AG08396 (cell line): ENCODE data around the gene TMEM167B.
"Not testable (repeated sequence)": the region's sequence is repeated elsewhere in the genome, so short reads cannot be mapped to it uniquely, and the experiment has no call there.

Source experiments
- DNase-seq: peaks from one replicate; pipeline ENCODE4 v3.0.0; 2012; ENCODE audit warnings: low spot score, mixed read lengths

Gene TMEM167B

DNA sequence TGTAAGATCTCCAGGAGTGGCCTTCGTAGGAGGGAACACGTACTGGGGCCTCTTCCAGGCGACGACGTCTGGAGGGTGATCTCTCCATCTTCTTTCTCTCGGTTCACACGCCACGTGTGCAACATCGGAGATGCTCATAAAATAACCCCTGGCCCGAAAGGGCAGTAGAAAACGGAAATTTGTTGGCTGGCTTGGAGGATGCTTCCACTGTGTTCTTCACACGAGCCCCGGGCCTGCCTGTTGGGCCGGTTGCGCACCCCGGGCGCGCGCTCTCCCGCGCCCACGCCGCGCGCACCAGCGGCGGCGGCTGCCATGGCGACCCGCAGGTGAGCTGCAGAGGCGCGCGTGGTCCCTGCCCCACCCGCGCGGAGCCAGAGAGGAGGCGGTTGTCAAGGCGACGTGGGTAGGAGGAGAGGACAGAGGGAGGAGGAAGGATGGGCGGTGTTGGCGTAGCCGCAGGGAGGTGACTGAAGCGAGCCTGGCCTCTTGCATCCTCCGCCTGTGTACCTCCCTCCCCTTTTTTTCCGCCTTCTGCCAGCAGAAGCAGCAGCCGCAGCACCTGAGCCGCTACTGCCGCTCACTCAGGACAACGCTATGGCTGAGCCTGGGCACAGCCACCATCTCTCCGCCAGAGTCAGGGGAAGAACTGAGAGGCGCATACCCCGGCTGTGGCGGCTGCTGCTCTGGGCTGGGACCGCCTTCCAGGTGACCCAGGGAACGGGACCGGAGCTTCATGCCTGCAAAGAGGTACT is 23.2 kb downstream of the TMEM167B start, which contains the start of gene ELAPOR1:
ELAPOR1 (plus strand) TSS at position 526 of the 752 bp plus-strand sequence; CDS start at position 595, 69 bp downstream.
- DNase-seq: no peak

DNA sequence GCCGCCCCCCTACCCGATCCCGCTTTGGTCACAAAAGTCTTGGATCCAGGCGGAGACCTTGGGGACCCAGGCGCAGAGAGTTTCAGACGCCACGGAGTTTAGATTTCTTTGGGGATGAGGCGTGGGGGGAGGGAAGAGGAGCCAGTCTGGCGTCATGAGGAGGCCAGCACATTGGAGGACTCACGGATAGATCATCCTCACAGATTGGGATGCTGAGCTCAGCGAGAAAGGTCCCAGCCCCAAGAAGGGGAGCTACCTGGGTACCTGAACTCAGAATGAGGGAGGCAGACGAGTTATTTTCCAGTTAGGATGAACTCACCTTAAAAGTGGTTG is 23.7 kb downstream of the TMEM167B start:
- DNase-seq: no peak

DNA sequence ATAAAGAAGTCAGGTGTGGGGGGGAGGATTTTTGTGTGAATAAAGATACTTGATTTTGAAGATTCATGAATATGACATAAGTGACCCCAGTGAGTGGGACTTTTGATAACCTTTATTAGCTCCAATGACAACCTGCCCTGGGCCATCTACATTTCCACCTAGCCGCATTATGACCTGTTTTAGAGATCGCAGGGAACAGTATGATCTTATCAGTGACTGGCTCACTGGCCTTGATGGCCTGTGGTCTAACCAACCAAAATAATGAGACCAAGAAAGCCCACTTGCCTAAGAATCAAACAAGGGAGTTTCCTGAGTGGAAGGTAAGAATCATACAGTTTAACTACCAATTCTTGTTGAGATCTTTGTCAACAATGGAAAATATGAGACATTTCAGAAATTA is 25.1 kb downstream of the TMEM167B start:
- DNase-seq: no peak

DNA sequence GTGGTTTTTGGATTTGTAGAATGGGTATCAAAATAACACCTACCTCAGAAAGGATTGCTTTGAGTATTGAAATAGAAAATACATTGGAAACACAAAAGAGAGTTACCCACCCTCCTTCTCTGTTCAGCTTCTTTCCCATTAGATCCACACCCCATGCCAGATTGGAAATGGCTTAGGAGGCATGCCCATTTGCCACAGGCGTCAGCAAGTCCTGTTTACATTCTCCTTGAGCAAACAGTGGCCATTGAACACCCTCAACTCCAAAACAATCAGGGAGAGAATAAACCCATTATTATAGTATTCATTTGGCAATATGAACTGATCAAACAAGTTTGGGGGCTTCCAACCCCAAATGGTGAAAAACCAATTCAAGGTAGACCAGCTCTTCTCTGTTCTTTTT is 25.7 kb downstream of the TMEM167B start:
- no peak for DNase-seq

DNA sequence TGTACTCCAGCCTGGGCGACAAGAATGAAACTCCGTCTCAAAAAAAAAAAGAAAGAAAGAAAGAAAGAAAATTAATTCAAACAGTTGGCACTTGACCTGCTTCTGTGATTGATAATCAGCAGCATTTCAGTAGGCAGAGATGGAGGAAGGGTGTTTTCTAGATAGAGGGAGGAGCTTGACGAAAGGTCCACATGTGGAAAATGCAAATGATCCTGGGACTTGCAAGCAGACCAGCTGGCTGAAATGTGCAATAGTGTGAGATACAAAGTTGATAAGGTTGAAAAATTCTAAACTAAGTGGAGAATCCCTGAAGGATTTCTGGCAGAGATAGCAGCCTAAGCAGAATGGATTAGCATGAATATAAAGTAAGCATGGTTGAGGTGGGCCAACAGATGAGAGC is 27.5 kb downstream of the TMEM167B start:
- no peak for DNase-seq

DNA sequence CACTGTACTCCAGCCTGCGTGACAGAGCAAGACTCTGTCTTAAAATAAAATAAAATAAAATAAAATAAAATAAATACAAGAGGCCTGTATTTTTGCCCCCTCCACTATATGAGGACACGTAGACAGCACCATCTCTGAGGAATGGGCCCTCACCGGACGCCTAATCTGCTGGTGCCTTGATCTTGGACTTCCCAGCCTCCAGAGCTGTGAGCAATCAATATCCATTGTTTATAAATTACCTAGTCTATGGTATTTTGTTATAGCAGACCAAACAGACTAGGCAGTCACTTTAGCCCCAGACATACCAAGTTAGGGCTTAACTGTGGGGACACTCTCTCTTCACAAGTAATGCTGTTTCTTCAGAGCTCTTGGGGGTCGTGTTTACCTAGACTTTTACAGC is 29.8 kb downstream of the TMEM167B start:
- DNase-seq: no peak

DNA sequence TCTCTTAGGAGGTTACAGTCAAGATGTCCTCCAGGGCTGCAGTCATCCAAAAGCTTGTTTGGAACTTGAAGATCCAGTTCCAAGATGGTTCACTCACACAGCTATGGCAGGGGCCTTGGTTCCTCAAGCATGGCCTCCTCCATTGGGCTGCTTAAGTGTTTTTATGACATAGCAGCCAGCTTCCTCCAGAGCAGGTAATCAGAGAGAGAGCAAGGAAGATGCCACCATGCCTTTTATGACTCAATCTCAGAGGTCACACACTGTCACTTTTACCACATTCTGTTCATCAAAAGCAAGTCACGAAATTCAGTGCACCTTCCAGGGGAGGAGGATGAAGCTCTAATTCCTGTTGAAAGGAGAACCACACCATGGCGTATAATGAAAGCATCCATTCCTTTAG is 40.5 kb downstream of the TMEM167B start:
- no peak for DNase-seq

DNA sequence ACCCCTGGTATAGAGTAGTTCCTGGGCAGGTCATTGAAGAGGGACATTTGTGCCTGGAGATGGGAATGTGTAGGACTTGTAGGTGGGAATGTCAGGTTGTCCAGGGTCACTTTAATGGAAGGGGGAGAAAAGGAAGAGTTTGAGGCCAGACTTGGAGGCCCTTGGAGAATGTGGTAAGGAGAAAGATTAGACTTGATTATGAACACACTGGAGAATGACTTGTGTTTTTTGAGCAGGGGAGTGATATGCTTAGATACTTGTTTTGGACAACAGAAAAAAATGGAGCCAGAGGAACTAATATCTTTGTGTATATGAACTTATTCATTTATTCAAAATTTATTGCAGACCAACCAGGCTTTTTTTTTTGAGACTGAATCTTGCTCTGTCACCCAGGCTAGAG is 41.2 kb downstream of the TMEM167B start:
- DNase-seq: no peak

DNA sequence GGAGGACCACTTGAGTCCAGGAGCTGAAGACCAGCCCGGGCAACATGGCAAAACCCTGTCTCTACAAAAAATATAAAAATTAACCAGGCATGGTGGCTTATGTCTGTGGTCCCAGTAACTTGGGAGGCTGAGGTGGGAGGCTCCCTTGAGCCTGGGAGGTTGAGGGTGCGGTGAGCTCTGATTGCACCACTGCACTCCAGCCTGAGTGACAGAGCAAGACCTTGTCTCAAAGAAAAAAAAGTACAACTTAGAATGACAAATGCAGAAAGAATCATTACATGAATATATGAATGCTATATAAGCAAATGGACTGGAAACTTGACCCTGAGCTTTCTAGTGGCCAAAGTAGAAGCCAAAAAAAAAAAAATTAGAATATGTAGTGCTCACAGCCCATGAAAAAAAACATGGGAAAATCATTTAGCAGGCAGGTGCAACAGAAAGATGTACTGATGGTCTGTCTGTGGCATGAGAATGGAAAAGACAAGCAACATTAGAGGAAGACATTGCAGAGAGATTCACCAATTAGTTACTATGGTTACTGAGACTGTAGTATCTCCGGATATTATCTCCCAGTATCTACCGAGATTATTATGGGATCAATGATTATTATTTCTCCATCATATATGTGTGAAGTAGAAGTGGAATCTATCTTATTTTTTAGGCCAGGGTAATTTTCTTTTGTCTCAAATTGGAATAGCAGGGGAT is 42.6 kb downstream of the TMEM167B start:
- no peak for DNase-seq

DNA sequence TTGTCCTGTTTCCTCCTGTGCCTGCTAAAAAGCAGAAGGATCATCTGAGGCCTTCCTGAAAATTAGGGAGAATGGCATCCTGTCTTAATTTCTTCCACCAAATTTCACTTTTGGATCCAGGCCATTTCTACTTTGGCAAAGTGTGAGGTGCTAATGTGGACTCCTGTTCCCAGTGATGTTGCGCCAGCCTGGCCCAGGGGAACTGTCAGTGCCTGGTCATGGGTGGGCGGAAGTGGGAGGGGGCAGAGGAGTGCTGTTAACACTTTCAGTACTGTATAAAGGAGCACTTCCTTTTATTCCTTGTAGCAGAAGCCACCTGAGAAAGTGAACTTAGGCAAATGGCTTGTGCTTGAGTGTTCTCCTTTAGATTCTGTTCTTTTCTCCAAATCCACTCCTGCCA is 43.3 kb downstream of the TMEM167B start:
- no peak for DNase-seq

DNA sequence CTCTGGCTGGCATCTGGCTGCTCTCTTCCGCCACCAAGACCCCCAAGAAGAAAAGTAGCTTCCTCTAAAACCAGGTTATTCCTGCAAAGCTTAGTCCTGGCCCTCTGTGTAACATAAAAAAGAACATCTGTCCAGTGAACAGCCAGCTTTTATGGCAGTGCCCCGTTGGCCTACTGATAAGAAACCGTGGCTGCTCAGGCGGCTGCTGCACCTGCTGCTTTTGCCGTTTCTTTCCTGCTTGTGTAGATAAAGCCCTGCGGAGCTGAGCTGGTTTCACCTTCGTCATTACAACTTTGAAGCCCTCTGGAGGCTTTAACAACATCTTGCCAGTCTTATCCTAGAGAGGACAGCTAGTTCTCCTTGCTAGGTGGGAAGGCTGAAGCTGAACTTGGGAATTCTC is 43.9 kb downstream of the TMEM167B start:
- no peak for DNase-seq

DNA sequence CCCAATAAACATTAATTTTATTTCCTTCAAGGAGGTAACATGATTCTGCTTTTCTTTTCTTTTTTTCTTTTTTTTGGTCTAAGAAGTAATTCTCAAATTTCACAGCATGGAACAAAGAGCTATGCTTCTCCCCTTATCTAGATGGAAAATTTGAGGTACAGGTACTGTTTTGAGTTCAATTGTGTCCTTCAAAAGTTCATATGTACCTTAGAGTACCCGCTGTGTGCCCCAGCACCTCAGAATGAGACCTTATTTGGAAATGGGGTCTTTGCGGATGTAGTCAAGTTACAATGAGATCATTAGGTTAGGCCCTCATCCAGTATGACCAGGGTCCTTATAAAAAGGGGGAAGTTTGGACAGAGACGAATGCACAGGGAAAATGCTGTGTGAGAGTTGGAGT is 45.4 kb downstream of the TMEM167B start:
- DNase-seq: no peak

DNA sequence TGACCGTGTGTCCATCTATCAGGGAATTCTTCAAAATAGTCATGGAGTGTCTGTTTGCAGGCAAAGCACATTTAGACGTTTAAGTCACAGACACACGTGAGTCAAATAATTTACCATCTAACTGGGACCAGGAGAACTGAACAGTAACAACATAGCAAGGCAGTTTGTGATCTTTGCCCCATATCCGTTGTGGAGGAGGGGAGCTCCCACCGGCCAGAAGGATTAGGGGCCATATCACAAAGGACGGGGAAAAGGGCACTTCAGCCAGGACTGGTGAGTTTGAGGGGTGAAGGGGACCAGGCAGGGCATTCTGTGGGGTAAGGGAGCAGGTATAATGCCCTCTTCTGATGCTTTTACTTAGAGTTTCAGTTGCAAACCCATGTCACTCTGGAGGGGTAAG is 46.2 kb downstream of the TMEM167B start:
- no peak for DNase-seq

DNA sequence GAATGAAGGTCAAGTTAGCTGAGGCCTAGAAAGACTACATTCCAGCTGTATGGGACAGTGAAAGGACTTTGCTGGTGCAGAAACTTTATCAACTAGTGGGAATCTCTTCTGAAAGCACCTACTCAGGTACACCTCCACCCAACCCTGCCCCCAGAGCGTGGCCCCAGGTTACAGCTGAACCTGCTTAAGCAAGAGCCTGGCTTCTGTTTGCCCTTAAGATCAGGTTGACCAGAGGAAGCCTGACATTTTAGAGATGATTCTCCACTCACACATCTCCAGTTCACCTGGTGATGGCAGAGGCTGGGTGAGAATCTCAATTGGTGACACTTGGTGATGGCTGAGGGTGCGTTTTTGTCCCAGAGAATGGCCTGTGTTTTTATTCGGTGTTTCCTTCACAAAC is 47.4 kb downstream of the TMEM167B start:
- DNase-seq: no peak

DNA sequence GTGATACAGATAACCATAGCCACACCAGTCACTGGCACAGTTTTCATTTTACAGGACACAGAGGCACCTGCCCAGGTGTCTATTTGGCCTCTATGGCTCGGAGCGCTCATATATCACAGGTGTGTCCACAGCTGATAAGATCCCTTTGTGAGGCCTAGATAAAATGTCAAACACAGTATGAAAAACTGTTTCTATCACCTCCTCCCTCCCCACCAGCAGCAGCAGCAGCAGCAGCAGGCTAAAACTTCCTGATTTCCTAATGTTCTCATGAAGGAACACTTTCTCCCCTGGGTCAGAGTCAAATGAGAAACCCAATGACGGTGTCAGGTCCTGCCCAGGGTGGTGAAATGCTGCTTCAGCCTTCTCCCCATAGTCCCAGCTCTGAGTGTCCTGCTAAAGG is 47.8 kb downstream of the TMEM167B start:
- DNase-seq: no peak

DNA sequence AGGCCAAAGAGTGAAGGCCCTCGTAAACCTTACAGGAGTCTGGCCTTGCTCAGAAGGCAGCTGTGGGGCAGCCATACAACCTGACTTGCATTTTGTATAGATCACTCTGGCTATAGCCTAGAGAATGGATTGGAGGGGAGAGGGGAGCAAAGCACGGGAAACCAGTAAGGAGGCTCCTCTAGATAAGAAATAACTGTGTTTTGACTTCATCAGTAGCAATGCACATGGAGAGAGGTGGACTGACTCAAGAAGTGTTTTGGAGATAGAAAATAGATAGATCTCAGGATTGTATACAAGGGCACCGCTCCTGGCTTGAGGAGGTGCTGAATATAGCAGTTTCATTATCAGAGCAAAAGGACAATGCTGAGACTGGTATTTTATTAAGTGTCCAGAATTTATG is 49.8 kb downstream of the TMEM167B start:
- no peak for DNase-seq

DNA sequence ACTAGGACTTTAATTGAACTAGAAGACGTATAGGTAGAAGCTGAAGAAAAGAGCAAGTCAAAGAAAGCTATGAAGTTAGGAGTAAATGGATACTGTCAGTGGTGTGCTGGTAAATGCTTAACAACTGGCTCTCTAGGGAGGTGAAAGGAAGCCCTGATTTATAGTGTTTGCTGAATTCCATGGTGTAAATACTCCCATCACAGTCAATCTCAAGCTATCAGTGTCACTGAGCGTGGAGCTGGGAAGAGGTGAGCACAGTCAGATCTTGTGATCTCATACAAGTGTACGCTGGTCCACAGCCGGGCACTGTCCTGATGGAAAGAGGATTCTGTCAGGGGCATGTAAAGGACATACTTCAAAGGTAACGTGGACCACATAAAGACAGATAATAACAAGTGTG is 51.7 kb downstream of the TMEM167B start:
- no peak for DNase-seq

DNA sequence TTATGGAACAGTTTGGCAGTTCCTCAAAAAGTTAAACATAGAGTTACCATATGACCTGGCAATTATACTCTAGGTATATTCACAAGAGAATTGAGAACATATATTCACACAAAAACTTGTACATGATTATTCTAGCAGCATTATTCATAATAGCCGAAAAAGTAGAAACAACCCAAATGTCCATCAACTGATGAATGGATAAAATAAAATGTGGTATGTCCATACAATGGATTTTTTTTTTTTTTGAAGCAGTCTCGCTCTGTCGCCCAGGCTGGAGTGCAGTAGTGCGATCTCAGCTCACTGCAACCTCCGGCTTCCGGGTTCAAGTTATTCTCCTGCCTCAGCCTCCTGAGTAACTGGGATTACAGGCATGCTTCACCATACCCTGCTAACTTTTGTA is 52.2 kb downstream of the TMEM167B start:
- not testable (repeated sequence) for DNase-seq
